Mesothelial cell of epicardium (in vitro differentiated cells): ENCODE data around the gene GIMAP2. TPM values are rescaled to one million over a fixed set of nuclear protein-coding genes. Genes with fewer than 3 reads are reported as not detected.

ENCODE experiments used
- DNase-seq, 2 experiments: peaks; one replicate each; pipeline ENCODE4 v3.0.0; 2021; ENCODE audit warnings: low spot score in 2 of 2; ENCODE audit not compliant: unreplicated experiment in 2 of 2
- H3K27ac Mint-ChIP-seq: 2 replicates; pipeline ENCODE4 v1.8.0; 2021; ENCODE audit warnings: mixed read lengths
- H3K27me3 Mint-ChIP-seq: 2 replicates; pipeline ENCODE4 v1.8.0; 2021; ENCODE audit warnings: low read depth, mixed read lengths
- H3K36me3 Mint-ChIP-seq: 2 replicates; pipeline ENCODE4 v1.8.0; 2021; ENCODE audit warnings: mixed read lengths
- H3K4me1 Mint-ChIP-seq: 2 replicates; pipeline ENCODE4 v1.8.0; 2021; ENCODE audit warnings: mixed read lengths
- H3K4me3 Mint-ChIP-seq: 2 replicates; pipeline ENCODE4 v1.8.0; 2021; ENCODE audit warnings: mild to moderate bottlenecking, moderate library complexity, mixed read lengths
- H3K9me3 Mint-ChIP-seq: 2 replicates; pipeline ENCODE4 v1.8.0; 2021; ENCODE audit warnings: mixed read lengths
- CTCF ChIP-seq: fragments of 200-600 bp; sonication (generic); IDR thresholded peaks from one replicate; pipeline ENCODE4 v1.5.0; 2021; ENCODE audit warnings: antibody characterized with exemption; ENCODE audit not compliant: unreplicated experiment
- total RNA-seq: library from RNA; stranded (reverse); gene quantifications from 3 replicates; pipeline ENCODE4 v1.2.1, GENCODE V29; 2021

GIMAP2 gene
- total RNA-seq, 1 donor from 2014 or later = not detected

- no peaks in the 10 kb centered on the region for H3K36me3 Mint-ChIP-seq
- no peak for DNase-seq
- TF ChIP-seq CTCF = no peak
- H3K4me1 Mint-ChIP-seq = no peaks in the 10 kb centered on the region
- peaks cover 87% of the 10 kb centered on the region for H3K27me3 Mint-ChIP-seq
- H3K4me3 Mint-ChIP-seq = no peak within 1 kb of the TSS
- no peaks in the 10 kb centered on the region for H3K9me3 Mint-ChIP-seq
- H3K27ac Mint-ChIP-seq = no peak within 1 kb of the TSS
These were observed 52.0 kb downstream of the GIMAP2 start, which contains the start of gene GIMAP5 for GRCh38 chr7:150737265-150738055. GIMAP5 (plus strand) TSS chr7:150737418; CDS start chr7:150740885, 3,467 bp downstream.

GRCh38 chr7:150738092-150738491, 52.6 kb downstream of the GIMAP2 start:
- Mint-ChIP-seq H3K27me3 (peaks cover 90% of the 10 kb centered on the region), H3K9me3 (no peaks in the 10 kb centered on the region), H3K36me3 (no peaks in the 10 kb centered on the region), H3K4me3 (no peak overlapping the region), H3K27ac (no peak overlapping the region), H3K4me1 (no peaks in the 10 kb centered on the region)
- DNase-seq = no peak
- no peak for TF ChIP-seq CTCF

GRCh38 chr7:150738591-150739001, 53.1 kb downstream of the GIMAP2 start:
- no peak overlapping the region for H3K27ac Mint-ChIP-seq
- H3K27me3 Mint-ChIP-seq = peaks cover 90% of the 10 kb centered on the region

GRCh38 chr7:150739033-150739432, 53.5 kb downstream of the GIMAP2 start:
- no peaks in the 10 kb centered on the region for H3K36me3 Mint-ChIP-seq
- H3K4me3 Mint-ChIP-seq = no peak overlapping the region
- H3K9me3 Mint-ChIP-seq = no peaks in the 10 kb centered on the region
- H3K27me3 Mint-ChIP-seq = peaks cover 91% of the 10 kb centered on the region
- no peak for DNase-seq
- H3K27ac Mint-ChIP-seq = no peak overlapping the region
- TF ChIP-seq CTCF = no peak
- no peaks in the 10 kb centered on the region for H3K4me1 Mint-ChIP-seq

More at GRCh38 chr7:150738591-150739001, 53.1 kb downstream of the GIMAP2 start:
- H3K4me3 Mint-ChIP-seq = no peak overlapping the region
- no peaks in the 10 kb centered on the region for H3K9me3 Mint-ChIP-seq
- H3K4me1 Mint-ChIP-seq = no peaks in the 10 kb centered on the region
- H3K36me3 Mint-ChIP-seq = no peaks in the 10 kb centered on the region
- TF ChIP-seq CTCF = no peak
- no peak for DNase-seq

GRCh38 chr7:150740053-150740452, 54.5 kb downstream of the GIMAP2 start:
- Mint-ChIP-seq H3K4me1 (no peaks in the 10 kb centered on the region), H3K27ac (no peak overlapping the region), H3K9me3 (no peaks in the 10 kb centered on the region), H3K36me3 (no peaks in the 10 kb centered on the region), H3K4me3 (no peak overlapping the region), H3K27me3 (peaks cover 93% of the 10 kb centered on the region)
- TF ChIP-seq CTCF = no peak
- no peak for DNase-seq
